K562 (cell line): ENCODE measurements around the gene KLHL29. TPM values are rescaled to one million over a fixed set of nuclear protein-coding genes. Genes with fewer than 3 reads are reported as not detected.

Source experiments
- CC2D1A ChIP-seq: fragments of 450-650 bp; IDR thresholded peaks from 2 replicates; pipeline ENCODE4 v1.6.1; 2017; ENCODE audit warnings: mild to moderate bottlenecking
- ETS2 ChIP-seq: IDR thresholded peaks from 2 replicates; pipeline ENCODE4 v1.6.1; 2016; ENCODE audit warnings: borderline replicate concordance, missing genetic modification characterization, mild to moderate bottlenecking, moderate library complexity, missing compliant biosample characterization; ENCODE audit not compliant: poor library complexity, severe bottlenecking
- HNRNPUL1 ChIP-seq: fragments of 200-400 bp; formaldehyde crosslinking; IDR thresholded peaks from 2 replicates; pipeline ENCODE4 v1.6.1; 2017; ENCODE audit warnings: low read length
- MXI1 ChIP-seq: IDR thresholded peaks from 2 replicates; pipeline ENCODE4 v1.6.1; 2011; ENCODE audit warnings: low read depth, mild to moderate bottlenecking, improper control_type of control experiment, low read length
- RBBP5 ChIP-seq: fragments of 200-600 bp; sonication (generic); IDR thresholded peaks from 2 replicates; pipeline ENCODE4 v1.6.1; 2012; ENCODE audit warnings: borderline replicate concordance, mild to moderate bottlenecking, low read length, control low read depth, inconsistent platforms; ENCODE audit not compliant: insufficient read depth, poor library complexity, severe bottlenecking
- ZBTB7A ChIP-seq: IDR thresholded peaks from 2 replicates; pipeline ENCODE4 v1.6.1; 2011; ENCODE audit warnings: low read depth, mild to moderate bottlenecking, low read length, moderate library complexity, borderline replicate concordance; ENCODE audit not compliant: control insufficient read depth
- ZKSCAN1 ChIP-seq: fragments of 150-350 bp; IDR thresholded peaks from 2 replicates; pipeline ENCODE4 v1.6.1; 2016; ENCODE audit warnings: low read depth, low read length
- ZZZ3 ChIP-seq: fragments of 450-650 bp; IDR thresholded peaks from 2 replicates; pipeline ENCODE4 v1.6.1; 2016; ENCODE audit warnings: antibody characterized with exemption, mild to moderate bottlenecking, moderate library complexity
- polyA plus RNA-seq, 8 experiments: library from polyadenylated mRNA; depleted of rRNA in 4 of 8; stranded (reverse) in 5 of 8; unstranded in 3 of 8; fragments of >200 nt; fragmentation: Nextera tagmentation in 2 of 8; fragmentation: Illumina TruSeq in 1 of 8; extraction: Ambion mirVana in 2 of 8; extraction: Trizol in 1 of 8; gene quantifications; 2 replicates each; pipeline versions ENCODE4 v1.2.1 to v1.2.3, GENCODE V29; 2011 to 2014; ENCODE audit warnings: inconsistent platforms in 1 of 8, missing spikeins in 1 of 8
- total RNA-seq, 7 experiments: library from RNA; depleted of rRNA in 6 of 7; stranded (reverse); fragments of >200 nt in 6 of 7; fragmentation: Illumina TruSeq in 2 of 7; extraction: Trizol in 2 of 7; gene quantifications; 2 replicates each; pipeline versions ENCODE4 v1.2.1 to v1.2.3, GENCODE V29; 2011 to 2021; ENCODE audit warnings: low replicate concordance in 1 of 7
- TF ChIP-seq, protein P1 (sequence below): fragments of 200-600 bp; sonication (generic); IDR thresholded peaks from one replicate; pipeline ENCODE4 v1.6.1; 2012; ENCODE audit warnings: mild to moderate bottlenecking, low read depth, low read length, inconsistent platforms
- TF ChIP-seq, protein P2 (sequence below), 2 experiments: fragments of 450-650 bp in 1 of 2; IDR thresholded peaks; 2 replicates each; pipeline ENCODE4 v1.6.1; 2011 to 2017; ENCODE audit warnings: low read depth in 2 of 2, antibody characterized with exemption in 1 of 2, borderline replicate concordance in 1 of 2, low read length in 1 of 2, mild to moderate bottlenecking in 1 of 2, mixed read lengths in 1 of 2; ENCODE audit not compliant: control insufficient read depth in 1 of 2

The KLHL29 gene
- total and polyA plus RNA-seq, 9 of the 15 experiments (the other 6 are each of a cell fraction or from before 2014, with no cell fraction given), result 0.03 to 0.31 (median 0.08) TPM; not detected in 1

DNA sequence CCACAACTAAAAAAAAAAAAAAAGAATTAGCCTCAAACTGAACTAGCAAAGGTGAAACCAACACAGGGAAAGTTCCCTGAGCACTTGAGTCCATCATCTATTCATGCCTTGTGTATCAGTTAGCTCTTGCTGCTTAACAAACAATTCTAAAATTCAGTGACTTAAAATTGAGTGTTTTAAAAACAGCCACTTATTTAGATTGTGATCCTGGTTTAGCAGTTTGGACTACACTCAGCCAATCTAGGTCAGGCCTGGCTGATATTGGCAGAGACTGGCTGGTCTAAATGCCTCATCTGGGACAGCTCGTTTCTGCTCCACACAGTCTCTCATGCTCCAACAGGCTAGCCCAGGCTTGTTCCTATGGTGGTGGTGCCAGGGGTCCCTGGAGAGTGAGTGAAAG is 294.1 kb downstream of the KLHL29 start (continued):
- TF ChIP-seq, protein P1, sequence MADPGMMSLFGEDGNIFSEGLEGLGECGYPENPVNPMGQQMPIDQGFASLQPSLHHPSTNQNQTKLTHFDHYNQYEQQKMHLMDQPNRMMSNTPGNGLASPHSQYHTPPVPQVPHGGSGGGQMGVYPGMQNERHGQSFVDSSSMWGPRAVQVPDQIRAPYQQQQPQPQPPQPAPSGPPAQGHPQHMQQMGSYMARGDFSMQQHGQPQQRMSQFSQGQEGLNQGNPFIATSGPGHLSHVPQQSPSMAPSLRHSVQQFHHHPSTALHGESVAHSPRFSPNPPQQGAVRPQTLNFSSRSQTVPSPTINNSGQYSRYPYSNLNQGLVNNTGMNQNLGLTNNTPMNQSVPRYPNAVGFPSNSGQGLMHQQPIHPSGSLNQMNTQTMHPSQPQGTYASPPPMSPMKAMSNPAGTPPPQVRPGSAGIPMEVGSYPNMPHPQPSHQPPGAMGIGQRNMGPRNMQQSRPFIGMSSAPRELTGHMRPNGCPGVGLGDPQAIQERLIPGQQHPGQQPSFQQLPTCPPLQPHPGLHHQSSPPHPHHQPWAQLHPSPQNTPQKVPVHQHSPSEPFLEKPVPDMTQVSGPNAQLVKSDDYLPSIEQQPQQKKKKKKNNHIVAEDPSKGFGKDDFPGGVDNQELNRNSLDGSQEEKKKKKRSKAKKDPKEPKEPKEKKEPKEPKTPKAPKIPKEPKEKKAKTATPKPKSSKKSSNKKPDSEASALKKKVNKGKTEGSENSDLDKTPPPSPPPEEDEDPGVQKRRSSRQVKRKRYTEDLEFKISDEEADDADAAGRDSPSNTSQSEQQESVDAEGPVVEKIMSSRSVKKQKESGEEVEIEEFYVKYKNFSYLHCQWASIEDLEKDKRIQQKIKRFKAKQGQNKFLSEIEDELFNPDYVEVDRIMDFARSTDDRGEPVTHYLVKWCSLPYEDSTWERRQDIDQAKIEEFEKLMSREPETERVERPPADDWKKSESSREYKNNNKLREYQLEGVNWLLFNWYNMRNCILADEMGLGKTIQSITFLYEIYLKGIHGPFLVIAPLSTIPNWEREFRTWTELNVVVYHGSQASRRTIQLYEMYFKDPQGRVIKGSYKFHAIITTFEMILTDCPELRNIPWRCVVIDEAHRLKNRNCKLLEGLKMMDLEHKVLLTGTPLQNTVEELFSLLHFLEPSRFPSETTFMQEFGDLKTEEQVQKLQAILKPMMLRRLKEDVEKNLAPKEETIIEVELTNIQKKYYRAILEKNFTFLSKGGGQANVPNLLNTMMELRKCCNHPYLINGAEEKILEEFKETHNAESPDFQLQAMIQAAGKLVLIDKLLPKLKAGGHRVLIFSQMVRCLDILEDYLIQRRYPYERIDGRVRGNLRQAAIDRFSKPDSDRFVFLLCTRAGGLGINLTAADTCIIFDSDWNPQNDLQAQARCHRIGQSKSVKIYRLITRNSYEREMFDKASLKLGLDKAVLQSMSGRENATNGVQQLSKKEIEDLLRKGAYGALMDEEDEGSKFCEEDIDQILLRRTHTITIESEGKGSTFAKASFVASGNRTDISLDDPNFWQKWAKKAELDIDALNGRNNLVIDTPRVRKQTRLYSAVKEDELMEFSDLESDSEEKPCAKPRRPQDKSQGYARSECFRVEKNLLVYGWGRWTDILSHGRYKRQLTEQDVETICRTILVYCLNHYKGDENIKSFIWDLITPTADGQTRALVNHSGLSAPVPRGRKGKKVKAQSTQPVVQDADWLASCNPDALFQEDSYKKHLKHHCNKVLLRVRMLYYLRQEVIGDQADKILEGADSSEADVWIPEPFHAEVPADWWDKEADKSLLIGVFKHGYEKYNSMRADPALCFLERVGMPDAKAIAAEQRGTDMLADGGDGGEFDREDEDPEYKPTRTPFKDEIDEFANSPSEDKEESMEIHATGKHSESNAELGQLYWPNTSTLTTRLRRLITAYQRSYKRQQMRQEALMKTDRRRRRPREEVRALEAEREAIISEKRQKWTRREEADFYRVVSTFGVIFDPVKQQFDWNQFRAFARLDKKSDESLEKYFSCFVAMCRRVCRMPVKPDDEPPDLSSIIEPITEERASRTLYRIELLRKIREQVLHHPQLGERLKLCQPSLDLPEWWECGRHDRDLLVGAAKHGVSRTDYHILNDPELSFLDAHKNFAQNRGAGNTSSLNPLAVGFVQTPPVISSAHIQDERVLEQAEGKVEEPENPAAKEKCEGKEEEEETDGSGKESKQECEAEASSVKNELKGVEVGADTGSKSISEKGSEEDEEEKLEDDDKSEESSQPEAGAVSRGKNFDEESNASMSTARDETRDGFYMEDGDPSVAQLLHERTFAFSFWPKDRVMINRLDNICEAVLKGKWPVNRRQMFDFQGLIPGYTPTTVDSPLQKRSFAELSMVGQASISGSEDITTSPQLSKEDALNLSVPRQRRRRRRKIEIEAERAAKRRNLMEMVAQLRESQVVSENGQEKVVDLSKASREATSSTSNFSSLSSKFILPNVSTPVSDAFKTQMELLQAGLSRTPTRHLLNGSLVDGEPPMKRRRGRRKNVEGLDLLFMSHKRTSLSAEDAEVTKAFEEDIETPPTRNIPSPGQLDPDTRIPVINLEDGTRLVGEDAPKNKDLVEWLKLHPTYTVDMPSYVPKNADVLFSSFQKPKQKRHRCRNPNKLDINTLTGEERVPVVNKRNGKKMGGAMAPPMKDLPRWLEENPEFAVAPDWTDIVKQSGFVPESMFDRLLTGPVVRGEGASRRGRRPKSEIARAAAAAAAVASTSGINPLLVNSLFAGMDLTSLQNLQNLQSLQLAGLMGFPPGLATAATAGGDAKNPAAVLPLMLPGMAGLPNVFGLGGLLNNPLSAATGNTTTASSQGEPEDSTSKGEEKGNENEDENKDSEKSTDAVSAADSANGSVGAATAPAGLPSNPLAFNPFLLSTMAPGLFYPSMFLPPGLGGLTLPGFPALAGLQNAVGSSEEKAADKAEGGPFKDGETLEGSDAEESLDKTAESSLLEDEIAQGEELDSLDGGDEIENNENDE, result no peak
- TF ChIP-seq ZZZ3, result no peak
- no peak for TF ChIP-seq MXI1
- no peak for TF ChIP-seq HNRNPUL1
- no peak for TF ChIP-seq ZKSCAN1
- TF ChIP-seq, protein P2, sequence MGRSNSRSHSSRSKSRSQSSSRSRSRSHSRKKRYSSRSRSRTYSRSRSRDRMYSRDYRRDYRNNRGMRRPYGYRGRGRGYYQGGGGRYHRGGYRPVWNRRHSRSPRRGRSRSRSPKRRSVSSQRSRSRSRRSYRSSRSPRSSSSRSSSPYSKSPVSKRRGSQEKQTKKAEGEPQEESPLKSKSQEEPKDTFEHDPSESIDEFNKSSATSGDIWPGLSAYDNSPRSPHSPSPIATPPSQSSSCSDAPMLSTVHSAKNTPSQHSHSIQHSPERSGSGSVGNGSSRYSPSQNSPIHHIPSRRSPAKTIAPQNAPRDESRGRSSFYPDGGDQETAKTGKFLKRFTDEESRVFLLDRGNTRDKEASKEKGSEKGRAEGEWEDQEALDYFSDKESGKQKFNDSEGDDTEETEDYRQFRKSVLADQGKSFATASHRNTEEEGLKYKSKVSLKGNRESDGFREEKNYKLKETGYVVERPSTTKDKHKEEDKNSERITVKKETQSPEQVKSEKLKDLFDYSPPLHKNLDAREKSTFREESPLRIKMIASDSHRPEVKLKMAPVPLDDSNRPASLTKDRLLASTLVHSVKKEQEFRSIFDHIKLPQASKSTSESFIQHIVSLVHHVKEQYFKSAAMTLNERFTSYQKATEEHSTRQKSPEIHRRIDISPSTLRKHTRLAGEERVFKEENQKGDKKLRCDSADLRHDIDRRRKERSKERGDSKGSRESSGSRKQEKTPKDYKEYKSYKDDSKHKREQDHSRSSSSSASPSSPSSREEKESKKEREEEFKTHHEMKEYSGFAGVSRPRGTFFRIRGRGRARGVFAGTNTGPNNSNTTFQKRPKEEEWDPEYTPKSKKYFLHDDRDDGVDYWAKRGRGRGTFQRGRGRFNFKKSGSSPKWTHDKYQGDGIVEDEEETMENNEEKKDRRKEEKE (IDR thresholded peaks at IDR 0.05; ENCODE audit: borderline replicate concordance in 1 of 2, control insufficient read depth in 1 of 2, low read depth in 2 of 2, low read length in 1 of 2), result no peak
- TF ChIP-seq CC2D1A, result no peak
- no peak for TF ChIP-seq ZBTB7A
- no peak for TF ChIP-seq ETS2 (tag)
- TF ChIP-seq RBBP5, result no peak
